ENCODE measurements around the gene JMJD4.

GRCh38 chr1:227768125-227768439 lies 33.0 kb upstream of the JMJD4 start:
- TF ChIP-seq, protein P1, sequence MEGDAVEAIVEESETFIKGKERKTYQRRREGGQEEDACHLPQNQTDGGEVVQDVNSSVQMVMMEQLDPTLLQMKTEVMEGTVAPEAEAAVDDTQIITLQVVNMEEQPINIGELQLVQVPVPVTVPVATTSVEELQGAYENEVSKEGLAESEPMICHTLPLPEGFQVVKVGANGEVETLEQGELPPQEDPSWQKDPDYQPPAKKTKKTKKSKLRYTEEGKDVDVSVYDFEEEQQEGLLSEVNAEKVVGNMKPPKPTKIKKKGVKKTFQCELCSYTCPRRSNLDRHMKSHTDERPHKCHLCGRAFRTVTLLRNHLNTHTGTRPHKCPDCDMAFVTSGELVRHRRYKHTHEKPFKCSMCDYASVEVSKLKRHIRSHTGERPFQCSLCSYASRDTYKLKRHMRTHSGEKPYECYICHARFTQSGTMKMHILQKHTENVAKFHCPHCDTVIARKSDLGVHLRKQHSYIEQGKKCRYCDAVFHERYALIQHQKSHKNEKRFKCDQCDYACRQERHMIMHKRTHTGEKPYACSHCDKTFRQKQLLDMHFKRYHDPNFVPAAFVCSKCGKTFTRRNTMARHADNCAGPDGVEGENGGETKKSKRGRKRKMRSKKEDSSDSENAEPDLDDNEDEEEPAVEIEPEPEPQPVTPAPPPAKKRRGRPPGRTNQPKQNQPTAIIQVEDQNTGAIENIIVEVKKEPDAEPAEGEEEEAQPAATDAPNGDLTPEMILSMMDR (IDR thresholded peaks at IDR 0.05): no peak
- TF ChIP-seq EP300 (IDR thresholded peaks at IDR 0.05) (no peak), POLR2A (IDR thresholded peaks at IDR 0.05) (no peak)

All from tibial nerve (tissue), 4 donors.